Activated CD4-positive, alpha-beta T cell treated with anti-CD3 and anti-CD28 coated beads, Interleukin-2, amount 10 ng/mL, durations not matched to agents 7 days and 5 days (primary cell): ENCODE measurements around the gene SECTM1. TPM values are rescaled to one million over a fixed set of nuclear protein-coding genes. Genes with fewer than 3 reads are reported as not detected.

Experiments
- CTCF ChIA-PET: fragments of 350-600 bp; sonication (Branson Sonifier 250); formaldehyde crosslinking; loops from one replicate; lab custom pipeline; 2021; ENCODE audit warnings: antibody characterized with exemption; lab: Charles Lee
- POLR2A ChIA-PET: fragments of 350-600 bp; sonication (Branson Sonifier 250); formaldehyde crosslinking; loops from one replicate; lab custom pipeline; 2021; ENCODE audit warnings: antibody characterized with exemption; lab: Charles Lee
- DNase-seq: peaks from one replicate; pipeline ENCODE4 v3.0.0-alpha.2; 2020
- H3K27ac Mint-ChIP-seq: one replicate; pipeline ENCODE4 v1.8.0; 2021; ENCODE audit warnings: mild to moderate bottlenecking, moderate library complexity, mixed read lengths
- H3K27me3 Mint-ChIP-seq: one replicate; pipeline ENCODE4 v1.8.0; 2021; ENCODE audit warnings: mixed read lengths
- H3K36me3 Mint-ChIP-seq: one replicate; pipeline ENCODE4 v1.8.0; 2021; ENCODE audit warnings: low read depth, mixed read lengths
- H3K4me1 Mint-ChIP-seq: one replicate; pipeline ENCODE4 v1.8.0; 2021; ENCODE audit warnings: mixed read lengths
- H3K4me3 Mint-ChIP-seq: one replicate; pipeline ENCODE4 v1.8.0; 2021; ENCODE audit warnings: mild to moderate bottlenecking, moderate library complexity, mixed read lengths
- H3K9me3 Mint-ChIP-seq: one replicate; pipeline ENCODE4 v1.8.0; 2021; ENCODE audit warnings: mixed read lengths
- total RNA-seq, 2 experiments: library from RNA; stranded (reverse); gene quantifications; one replicate each; pipeline ENCODE4 v1.2.3, GENCODE V29; 2021

Gene SECTM1
- total RNA-seq, 2 experiments from 2014 or later: 16.4 TPM

DNA sequence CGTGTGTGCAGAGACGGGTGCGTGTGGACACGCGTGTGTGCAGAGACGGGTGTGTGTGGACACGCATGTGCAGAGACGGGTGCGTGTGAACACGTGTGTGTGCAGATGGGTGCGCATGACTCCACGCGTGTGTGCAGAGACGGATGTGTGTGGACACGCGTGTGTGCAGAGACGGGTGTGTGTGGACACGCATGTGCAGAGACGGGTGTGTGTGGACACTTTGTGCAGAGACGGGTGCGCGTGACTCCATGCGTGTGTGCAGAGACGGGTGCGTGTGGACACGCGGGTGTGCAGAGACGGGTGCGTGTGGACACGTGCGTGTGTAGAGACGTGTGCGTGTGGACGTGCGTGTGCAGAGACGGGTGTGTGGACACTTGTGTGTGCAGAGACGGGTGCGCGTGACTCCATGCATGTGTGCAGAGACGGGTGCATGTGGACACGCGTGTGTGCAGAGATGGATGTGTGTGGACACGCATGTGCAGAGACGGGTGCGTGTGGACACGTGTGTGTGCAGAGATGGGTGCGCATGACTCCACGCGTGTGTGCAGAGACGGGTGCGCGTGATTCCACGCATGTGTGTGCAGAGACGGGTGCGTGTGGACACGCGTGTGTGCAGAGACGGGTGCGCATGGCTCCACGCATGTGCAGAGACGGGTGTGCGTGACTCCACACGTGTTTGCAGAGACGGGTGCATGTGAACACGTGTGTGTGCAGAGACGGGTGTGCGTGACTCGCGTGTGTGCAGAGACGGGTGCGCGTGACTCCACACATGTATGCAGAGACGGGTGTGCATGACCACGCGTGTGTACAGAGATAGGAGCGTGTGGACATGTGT, 14.6 kb downstream of the SECTM1 start:
- H3K27ac Mint-ChIP-seq: no peak overlapping the region
- H3K4me3 Mint-ChIP-seq: no peak overlapping the region
- H3K27me3 Mint-ChIP-seq: no peaks in the 10 kb centered on the region
- ChIA-PET CTCF (no interaction called here), POLR2A (no interaction called here)
- no peak for DNase-seq
- peaks cover 26% of the 10 kb centered on the region for H3K4me1 Mint-ChIP-seq
- no peaks in the 10 kb centered on the region for H3K9me3 Mint-ChIP-seq
- H3K36me3 Mint-ChIP-seq: peaks cover 16% of the 10 kb centered on the region

DNA sequence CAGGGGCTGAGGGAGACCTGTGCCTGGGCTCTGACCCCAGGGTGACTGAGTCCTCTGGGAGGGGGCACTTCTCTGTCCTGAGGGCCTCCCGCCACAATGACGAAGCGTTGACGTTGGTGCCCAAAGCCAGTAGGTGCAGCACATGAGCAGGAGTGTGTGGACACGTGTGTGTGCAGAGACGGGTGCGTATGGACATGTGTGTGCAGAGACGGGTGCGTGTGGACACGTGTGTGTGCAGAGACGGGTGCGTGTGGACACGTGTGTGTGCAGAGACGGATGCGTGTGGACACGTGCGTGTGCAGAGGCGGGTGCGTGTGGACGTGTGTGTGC, 15.4 kb downstream of the SECTM1 start:
- DNase-seq: no peak
- Mint-ChIP-seq H3K4me3 (no peak overlapping the region), H3K4me1 (peaks cover 28% of the 10 kb centered on the region), H3K9me3 (no peaks in the 10 kb centered on the region), H3K36me3 (peaks cover 19% of the 10 kb centered on the region), H3K27me3 (no peaks in the 10 kb centered on the region), H3K27ac (no peak overlapping the region)
- ChIA-PET POLR2A (no interaction called here), CTCF (interaction anchor here (1.1 to 2.6 kb wide), 4 partner anchors 8 to 288 kb away, joined by 4 to 31 read pairs (median 6); no protein-coding TSS in a partner anchor)

GRCh38 chr17:82317394-82318168, 16.0 kb downstream of the SECTM1 start, which contains the start of gene CD7:
TSS of gene CD7 (minus strand) at chr17:82317608. CDS start at chr17:82317495, 113 bp downstream.
- Mint-ChIP-seq H3K4me1 (peaks cover 28% of the 10 kb centered on the region), H3K4me3 (no peak within 1 kb of the TSS), H3K36me3 (peaks cover 19% of the 10 kb centered on the region), H3K9me3 (no peaks in the 10 kb centered on the region), H3K27me3 (no peaks in the 10 kb centered on the region), H3K27ac (peak within 1 kb of the TSS; percentile 87)
- peak; percentile 77 for DNase-seq
- ChIA-PET POLR2A (interaction anchor here (0.6 to 1.0 kb wide), 3 partner anchors 15 to 100 kb away, joined by 3 read pairs; no protein-coding TSS in a partner anchor), CTCF (interaction anchor here (0.7 to 2.6 kb wide), 6 partner anchors 8 to 287 kb away, joined by 3 to 31 read pairs (median 4); no protein-coding TSS in a partner anchor)

- no peaks in the 10 kb centered on the region for H3K9me3 Mint-ChIP-seq
- peak overlapping the region; percentile 87 for H3K27ac Mint-ChIP-seq
- H3K36me3 Mint-ChIP-seq: peaks cover 19% of the 10 kb centered on the region
- POLR2A ChIA-PET: interaction anchor here (0.7 to 1.0 kb wide), 3 partner anchors 15 to 20 kb away, joined by 3 to 4 read pairs (median 3); no protein-coding TSS in a partner anchor
- peaks cover 23% of the 10 kb centered on the region for H3K4me1 Mint-ChIP-seq
- peak; percentile 27 for DNase-seq
- H3K27me3 Mint-ChIP-seq: no peaks in the 10 kb centered on the region
- CTCF ChIA-PET: interaction anchor here (0.7 to 2.6 kb wide), 6 partner anchors 9 to 286 kb away, joined by 3 to 31 read pairs (median 4); no protein-coding TSS in a partner anchor
- no peak overlapping the region for H3K4me3 Mint-ChIP-seq
Measured at GRCh38 chr17:82316651-82317393, 16.7 kb downstream of the SECTM1 start.

GRCh38 chr17:82315703-82316358, 17.7 kb downstream of the SECTM1 start:
- Mint-ChIP-seq H3K4me3 (no peak overlapping the region), H3K4me1 (peaks cover 18% of the 10 kb centered on the region), H3K9me3 (no peaks in the 10 kb centered on the region), H3K36me3 (peaks cover 19% of the 10 kb centered on the region), H3K27me3 (no peaks in the 10 kb centered on the region), H3K27ac (peak overlapping the region; percentile 87)
- CTCF ChIA-PET: interaction anchor here (2.6 kb wide), 1 partner anchor 13 kb away, joined by 31 read pairs; no protein-coding TSS in a partner anchor
- POLR2A ChIA-PET: interaction anchor here (0.7 kb wide), 1 partner anchor 19 kb away, joined by 4 read pairs; no protein-coding TSS in a partner anchor
- DNase-seq: peak; percentile 42

DNA sequence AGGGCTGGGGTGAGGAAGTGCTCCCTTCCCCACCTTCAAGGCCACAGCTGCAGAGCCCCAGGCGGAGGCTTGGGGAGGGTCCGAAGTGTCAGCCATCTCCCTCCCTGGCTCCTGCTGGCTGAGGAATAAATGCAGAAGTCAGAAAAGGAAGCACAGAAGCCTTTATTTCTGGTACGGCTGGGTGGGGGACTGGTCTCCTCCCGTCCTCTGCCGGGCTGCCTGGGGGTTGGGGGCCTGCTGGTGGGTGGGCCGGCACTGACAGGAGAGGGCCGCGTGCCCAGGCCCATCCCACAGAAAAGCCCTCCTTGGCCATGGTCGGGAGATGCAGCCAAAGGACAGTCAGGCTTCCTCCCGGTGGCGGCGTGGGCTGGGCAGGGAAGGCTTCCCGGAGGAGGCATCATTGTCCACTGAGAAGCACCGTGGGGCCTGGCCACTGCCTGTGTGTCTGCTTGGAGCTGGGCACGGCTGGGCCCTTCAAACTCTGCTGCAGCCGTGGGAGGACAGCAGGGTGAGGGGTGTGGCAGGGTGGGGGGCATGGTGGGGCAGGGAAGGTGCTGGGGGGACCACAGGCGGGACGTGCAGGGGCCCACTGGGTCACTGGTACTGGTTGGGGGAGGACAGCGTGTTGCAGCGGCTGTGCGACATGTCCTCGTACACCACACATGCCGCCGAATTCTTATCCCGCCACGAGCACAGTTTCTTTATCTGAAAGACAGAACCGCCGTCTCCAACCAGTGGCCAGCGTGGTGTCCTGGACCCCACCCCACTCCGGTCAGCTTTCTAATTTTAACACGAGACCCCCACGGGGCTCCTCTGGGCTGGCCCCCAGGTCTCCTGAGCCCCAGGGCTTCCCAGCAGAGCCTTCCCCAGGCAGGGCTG, 18.6 kb downstream of the SECTM1 start:
- no peak for DNase-seq
- POLR2A ChIA-PET: no interaction called here
- no peak overlapping the region for H3K4me3 Mint-ChIP-seq
- CTCF ChIA-PET: no interaction called here
- peak overlapping the region; percentile 87 for H3K27ac Mint-ChIP-seq
- H3K9me3 Mint-ChIP-seq: no peaks in the 10 kb centered on the region
- peaks cover 17% of the 10 kb centered on the region for H3K4me1 Mint-ChIP-seq
- H3K27me3 Mint-ChIP-seq: no peaks in the 10 kb centered on the region
- H3K36me3 Mint-ChIP-seq: peaks cover 19% of the 10 kb centered on the region

- POLR2A ChIA-PET: no interaction called here
Measured at GRCh38 chr17:82314012-82314726, 19.4 kb downstream of the SECTM1 start.

DNA sequence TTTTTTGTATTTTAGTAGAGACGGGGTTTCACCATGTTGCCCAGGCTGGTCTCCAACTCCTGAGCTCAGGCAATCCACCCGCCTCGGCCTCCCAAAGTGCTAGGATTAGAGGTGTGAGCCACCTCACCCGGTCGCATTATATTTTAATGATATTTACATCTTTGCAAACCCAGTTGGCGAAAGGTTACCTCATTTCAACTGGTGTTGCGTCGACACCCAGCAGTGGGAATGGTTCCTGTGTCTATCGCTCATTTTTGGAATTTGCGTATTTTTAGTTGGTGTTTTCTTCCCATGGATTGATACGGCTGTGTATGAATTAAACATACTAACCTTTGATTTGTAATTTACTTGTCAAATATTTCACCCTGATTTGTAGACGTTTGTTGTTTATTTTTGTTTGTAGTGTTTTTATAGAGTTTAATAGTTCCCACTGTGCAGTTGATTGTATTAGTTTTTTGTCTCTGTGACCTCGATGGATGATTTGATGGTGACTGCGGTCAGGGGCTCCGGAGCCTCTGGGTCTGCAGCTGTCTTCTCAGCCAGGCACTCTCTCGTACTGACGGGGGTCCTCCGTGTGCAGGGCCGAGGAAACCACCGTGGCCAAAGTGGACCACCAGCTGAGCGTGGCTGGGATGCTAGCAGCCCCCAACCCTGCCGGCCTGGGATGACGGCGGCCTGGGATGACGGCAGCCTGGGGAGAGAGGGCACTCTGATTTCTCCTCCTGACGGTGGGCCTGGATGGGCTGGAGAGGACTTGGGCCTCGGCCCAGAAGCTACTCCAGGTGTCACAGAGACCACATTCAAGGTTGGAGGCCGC, 20.2 kb downstream of the SECTM1 start:
- no peak for DNase-seq
- ChIA-PET POLR2A (no interaction called here), CTCF (interaction anchor here (1.0 kb wide), 1 partner anchor 10 kb away, joined by 3 read pairs; no protein-coding TSS in a partner anchor)
- H3K9me3 Mint-ChIP-seq: no peaks in the 10 kb centered on the region
- no peak overlapping the region for H3K4me3 Mint-ChIP-seq
- H3K36me3 Mint-ChIP-seq: peaks cover 19% of the 10 kb centered on the region
- H3K4me1 Mint-ChIP-seq: peaks cover 21% of the 10 kb centered on the region
- no peak overlapping the region for H3K27ac Mint-ChIP-seq
- peaks cover 2% of the 10 kb centered on the region for H3K27me3 Mint-ChIP-seq

More at GRCh38 chr17:82314012-82314726, 19.4 kb downstream of the SECTM1 start:
- Mint-ChIP-seq H3K4me1 (peaks cover 17% of the 10 kb centered on the region), H3K36me3 (peaks cover 19% of the 10 kb centered on the region), H3K9me3 (no peaks in the 10 kb centered on the region), H3K27me3 (no peaks in the 10 kb centered on the region), H3K4me3 (peak overlapping the region; percentile 45), H3K27ac (peak overlapping the region; percentile 31)
- CTCF ChIA-PET: interaction anchor here (1.0 kb wide), 1 partner anchor 10 kb away, joined by 3 read pairs; no protein-coding TSS in a partner anchor
- no peak for DNase-seq

GRCh38 chr17:82311971-82312370, 21.6 kb downstream of the SECTM1 start:
- Mint-ChIP-seq H3K4me1 (peaks cover 24% of the 10 kb centered on the region), H3K36me3 (peaks cover 19% of the 10 kb centered on the region), H3K9me3 (no peaks in the 10 kb centered on the region), H3K27me3 (peaks cover 2% of the 10 kb centered on the region), H3K27ac (no peak overlapping the region), H3K4me3 (no peak overlapping the region)
- DNase-seq: no peak
- ChIA-PET CTCF (interaction anchor here (0.9 to 2.0 kb wide), 2 partner anchors 9 to 68 kb away, joined by 3 to 7 read pairs; no protein-coding TSS in a partner anchor), POLR2A (no interaction called here)

GRCh38 chr17:82310877-82311276, 22.7 kb downstream of the SECTM1 start:
- H3K4me1 Mint-ChIP-seq: peaks cover 32% of the 10 kb centered on the region
- H3K36me3 Mint-ChIP-seq: peaks cover 14% of the 10 kb centered on the region
- no peak for DNase-seq
- H3K27me3 Mint-ChIP-seq: peaks cover 2% of the 10 kb centered on the region
- no peaks in the 10 kb centered on the region for H3K9me3 Mint-ChIP-seq
- H3K4me3 Mint-ChIP-seq: no peak overlapping the region
- ChIA-PET POLR2A (no interaction called here), CTCF (interaction anchor here (0.9 to 2.0 kb wide), 2 partner anchors 10 to 67 kb away, joined by 3 to 7 read pairs; no protein-coding TSS in a partner anchor)
- H3K27ac Mint-ChIP-seq: no peak overlapping the region
